OCI-LY3 (cell line): ENCODE results near the gene DNM3.
A peak's percentile ranks its signal among the peaks of the same experiment; 100 is the strongest.

Source experiments
- H2AFZ ChIP-seq: fragments of 200-600, 300-600 bp; shearing (Covaris generic); 2 replicates; pipeline ENCODE4 v1.6.0; 2014; ENCODE audit warnings: antibody characterized with exemption, low read depth, low read length
- H3K27ac ChIP-seq: fragments of 200-600, 300-600 bp; sonication (generic); 2 replicates; pipeline ENCODE4 v1.5.1; 2014; ENCODE audit warnings: mild to moderate bottlenecking, low read length, moderate library complexity, mixed read lengths
- H3K27me3 ChIP-seq: fragments of 200-600, 300-600 bp; sonication (generic); 2 replicates; pipeline ENCODE4 v1.6.1; 2014; ENCODE audit warnings: low read depth, low read length, mixed read lengths
- H3K36me3 ChIP-seq: fragments of 200-600, 300-600 bp; sonication (generic); replicated peaks from 2 replicates; pipeline ENCODE3; 2014; ENCODE audit warnings: low read depth, low read length, mixed read lengths
- H3K4me1 ChIP-seq: fragments of 300-600, 200-600 bp; sonication (generic); 2 replicates; pipeline ENCODE4 v1.6.1; 2014; ENCODE audit warnings: low read length, mixed read lengths
- H3K4me2 ChIP-seq: fragments of 200-600, 300-600 bp; sonication (generic); 2 replicates; pipeline ENCODE4 v1.6.1; 2014; ENCODE audit warnings: low read length, mixed read lengths
- H3K4me3 ChIP-seq: fragments of 300-600, 200-600 bp; sonication (generic); 2 replicates; pipeline ENCODE4 v1.5.1; 2014; ENCODE audit warnings: antibody characterized with exemption, mild to moderate bottlenecking, low read length, moderate library complexity
- H3K79me2 ChIP-seq: fragments of 300-600, 200-600 bp; shearing (Covaris generic); 2 replicates; pipeline ENCODE4 v1.6.1; 2014; ENCODE audit warnings: mild to moderate bottlenecking, low read length, mixed read lengths
- H3K9ac ChIP-seq: fragments of 300-600, 200-600 bp; shearing (Covaris generic); 2 replicates; pipeline ENCODE4 v1.6.0; 2014; ENCODE audit warnings: mild to moderate bottlenecking, low read length, moderate library complexity
- H3K9me3 ChIP-seq: fragments of 200-600, 300-600 bp; shearing (Covaris generic); 2 replicates; pipeline ENCODE4 v1.6.1; 2014; ENCODE audit warnings: low read length, mixed read lengths; ENCODE audit not compliant: insufficient read depth
- H4K20me1 ChIP-seq: fragments of 200-600, 300-600 bp; sonication (generic); 2 replicates; pipeline ENCODE4 v1.6.1; 2016; ENCODE audit warnings: low read length, mixed read lengths; ENCODE audit not compliant: insufficient read depth
- EZH2phosphoT487 ChIP-seq: fragments of 200-600 bp; shearing (Covaris generic); IDR thresholded peaks from 2 replicates; pipeline ENCODE4 v1.6.1; 2018; ENCODE audit warnings: antibody characterized with exemption, mixed run types, low read depth
- TF ChIP-seq, protein P1 (sequence below): fragments of 200-600, 300-600 bp; sonication (generic); IDR thresholded peaks from 2 replicates; pipeline ENCODE4 v1.5.1; 2014; ENCODE audit warnings: antibody characterized with exemption, low read length, low read depth

DNM3 gene

DNA sequence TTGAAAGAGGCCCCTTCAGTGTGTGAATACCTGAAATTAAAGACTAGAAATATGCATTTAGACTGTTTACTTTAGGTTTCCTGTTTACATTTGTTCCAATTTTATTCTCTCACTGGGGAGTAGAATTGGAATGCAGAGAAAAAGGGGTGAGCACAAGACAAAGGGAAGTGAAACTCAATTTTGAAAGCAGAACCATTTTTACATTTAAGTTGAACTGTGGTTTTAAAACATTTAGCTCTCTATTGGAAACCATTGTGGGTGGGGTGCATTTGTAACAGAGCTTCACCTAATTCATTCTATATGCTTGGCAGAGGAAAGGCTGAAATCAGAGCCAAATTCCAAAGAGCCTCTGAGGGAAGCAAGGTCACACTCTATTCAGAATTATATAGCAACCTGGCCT, 343.9 kb downstream of the DNM3 start:
- no peak for TF ChIP-seq EZH2phosphoT487
- TF ChIP-seq, protein P1, sequence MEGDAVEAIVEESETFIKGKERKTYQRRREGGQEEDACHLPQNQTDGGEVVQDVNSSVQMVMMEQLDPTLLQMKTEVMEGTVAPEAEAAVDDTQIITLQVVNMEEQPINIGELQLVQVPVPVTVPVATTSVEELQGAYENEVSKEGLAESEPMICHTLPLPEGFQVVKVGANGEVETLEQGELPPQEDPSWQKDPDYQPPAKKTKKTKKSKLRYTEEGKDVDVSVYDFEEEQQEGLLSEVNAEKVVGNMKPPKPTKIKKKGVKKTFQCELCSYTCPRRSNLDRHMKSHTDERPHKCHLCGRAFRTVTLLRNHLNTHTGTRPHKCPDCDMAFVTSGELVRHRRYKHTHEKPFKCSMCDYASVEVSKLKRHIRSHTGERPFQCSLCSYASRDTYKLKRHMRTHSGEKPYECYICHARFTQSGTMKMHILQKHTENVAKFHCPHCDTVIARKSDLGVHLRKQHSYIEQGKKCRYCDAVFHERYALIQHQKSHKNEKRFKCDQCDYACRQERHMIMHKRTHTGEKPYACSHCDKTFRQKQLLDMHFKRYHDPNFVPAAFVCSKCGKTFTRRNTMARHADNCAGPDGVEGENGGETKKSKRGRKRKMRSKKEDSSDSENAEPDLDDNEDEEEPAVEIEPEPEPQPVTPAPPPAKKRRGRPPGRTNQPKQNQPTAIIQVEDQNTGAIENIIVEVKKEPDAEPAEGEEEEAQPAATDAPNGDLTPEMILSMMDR = no peak
- Histone ChIP-seq H3K4me1 (peaks cover 65% of the 10 kb centered on the region), H3K4me3 (peak overlapping the region; percentile 25), H3K9ac (peak overlapping the region; percentile 17; the same call in 1 of the 2 replicates), H3K27me3 (no peaks in the 10 kb centered on the region), H3K79me2 (no peaks in the 10 kb centered on the region), H3K4me2 (peak overlapping the region; percentile 60), H3K27ac (peak overlapping the region; percentile 59), H2AFZ (0 out of 2 replicates have a peak overlapping the region, but pooled peaks have one; percentile 25), H4K20me1 (no peaks in the 10 kb centered on the region), H3K36me3 (no peaks in the 10 kb centered on the region), H3K9me3 (no peaks in the 10 kb centered on the region)

DNA sequence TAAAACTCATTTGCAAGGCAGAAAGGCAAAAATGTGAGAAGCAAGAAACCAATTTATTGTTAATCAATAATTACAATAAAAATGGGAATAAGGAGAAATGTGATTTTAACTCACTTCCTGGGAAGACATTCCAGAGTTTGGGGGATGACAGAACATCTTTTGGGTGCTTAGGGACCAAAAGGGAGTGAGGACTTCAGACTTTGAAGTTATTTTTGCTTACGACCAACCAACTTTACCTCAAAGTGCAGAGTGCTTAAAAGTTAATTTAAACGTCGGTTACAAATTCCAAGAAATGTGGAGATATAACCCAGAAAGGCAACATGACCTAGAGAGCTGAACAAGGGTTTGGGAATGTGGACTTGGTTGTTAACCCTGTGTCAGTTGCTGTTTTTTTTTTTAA, 344.7 kb downstream of the DNM3 start:
- H3K4me1 ChIP-seq = peaks cover 58% of the 10 kb centered on the region
- TF ChIP-seq EZH2phosphoT487 = no peak
- TF ChIP-seq, protein P1 = no peak
- no peak overlapping the region for H2AFZ ChIP-seq
- H3K9ac ChIP-seq = no peak overlapping the region
- H3K4me3 ChIP-seq = no peak overlapping the region
- no peaks in the 10 kb centered on the region for H3K79me2 ChIP-seq
- no peaks in the 10 kb centered on the region for H4K20me1 ChIP-seq
- H3K36me3 ChIP-seq = no peaks in the 10 kb centered on the region
- no peak overlapping the region; the same call in 1 of the 2 replicates for H3K27ac ChIP-seq
- H3K9me3 ChIP-seq = no peaks in the 10 kb centered on the region
- peak overlapping the region; percentile 60 for H3K4me2 ChIP-seq
- no peaks in the 10 kb centered on the region for H3K27me3 ChIP-seq

DNA sequence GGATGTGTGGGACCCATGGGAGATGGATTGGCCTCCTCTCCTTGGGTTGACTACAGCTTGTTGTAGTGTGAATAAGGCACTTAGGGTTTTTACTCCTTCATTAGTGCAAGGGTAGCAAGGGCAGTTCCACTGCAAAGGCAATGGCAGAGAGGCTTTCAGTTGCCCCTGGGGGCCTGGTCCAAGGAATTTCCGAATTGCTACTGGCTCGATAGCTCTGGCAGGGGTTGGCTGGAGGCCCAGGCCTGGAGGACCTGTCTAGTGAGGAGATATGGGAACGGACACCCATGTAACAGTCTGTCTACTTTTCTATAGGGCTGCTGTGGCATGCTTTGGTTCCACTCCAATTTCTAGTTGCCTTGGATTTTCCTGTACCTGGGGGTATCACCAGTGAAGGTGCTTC, 360.3 kb downstream of the DNM3 start:
- TF ChIP-seq, protein P1 = no peak
- no peak for TF ChIP-seq EZH2phosphoT487
- H3K27ac ChIP-seq = no peak overlapping the region
- H3K4me2 ChIP-seq = no peak overlapping the region

DNA sequence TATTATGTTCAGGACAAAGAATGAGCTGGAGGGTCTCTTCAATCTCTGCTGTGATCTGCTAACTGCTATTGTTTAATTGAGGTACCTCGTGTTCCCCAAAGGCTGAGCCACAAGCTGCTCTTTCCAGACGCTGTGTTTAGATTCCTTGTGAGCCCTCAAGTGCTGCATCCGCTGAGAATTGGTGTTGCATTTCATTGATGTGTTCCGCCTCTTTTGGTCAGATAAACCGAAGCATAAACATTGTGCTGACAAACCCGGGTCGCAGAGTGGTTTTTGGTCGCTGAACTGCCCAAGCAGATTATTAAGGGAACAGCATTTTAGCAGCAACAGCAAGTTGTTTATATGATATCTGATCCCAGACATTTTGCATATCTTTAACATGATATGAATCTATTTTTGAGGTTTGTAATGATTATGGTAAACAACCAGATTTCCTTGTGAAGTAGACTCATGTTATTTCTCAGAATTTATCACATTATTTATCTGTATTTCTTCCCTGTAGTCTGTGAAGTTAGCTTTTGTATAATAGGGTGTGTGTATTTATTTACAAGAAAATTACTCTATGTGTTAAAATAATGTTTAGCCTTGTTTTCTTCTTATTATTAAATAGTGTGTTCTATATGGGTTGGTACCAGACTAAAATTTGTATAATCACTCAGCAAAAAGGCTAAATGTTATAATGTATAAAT, 362.0 kb downstream of the DNM3 start:
- Histone ChIP-seq H3K4me2 (no peak overlapping the region), H3K27ac (no peak overlapping the region), H3K9me3 (peaks cover 10% of the 10 kb centered on the region), H3K4me1 (peaks cover 19% of the 10 kb centered on the region), H3K9ac (no peak overlapping the region), H3K36me3 (peaks cover 8% of the 10 kb centered on the region), H3K79me2 (no peaks in the 10 kb centered on the region), H3K27me3 (no peaks in the 10 kb centered on the region), H2AFZ (no peak overlapping the region), H4K20me1 (no peaks in the 10 kb centered on the region), H3K4me3 (no peak overlapping the region)
- TF ChIP-seq EZH2phosphoT487 = no peak
- TF ChIP-seq, protein P1 = no peak

More for the DNA sequence above, 360.3 kb downstream of the DNM3 start:
- H3K9me3 ChIP-seq = peaks cover 13% of the 10 kb centered on the region
- peaks cover 8% of the 10 kb centered on the region for H3K36me3 ChIP-seq
- no peak overlapping the region for H3K4me3 ChIP-seq
- no peak overlapping the region for H2AFZ ChIP-seq
- no peaks in the 10 kb centered on the region for H3K27me3 ChIP-seq
- H4K20me1 ChIP-seq = no peaks in the 10 kb centered on the region
- peaks cover 13% of the 10 kb centered on the region for H3K4me1 ChIP-seq
- no peak overlapping the region for H3K9ac ChIP-seq
- H3K79me2 ChIP-seq = no peaks in the 10 kb centered on the region
